Nephron (organoid): ENCODE measurements around the gene DCLK1.
"Not testable (repeated sequence)": the region's sequence is repeated elsewhere in the genome, so short reads cannot be mapped to it uniquely, and the experiment has no call there.

Experiments
- H3K27ac Mint-ChIP-seq, 3 experiments: 2 replicates each; pipeline ENCODE4 v1.8.0; 2020; ENCODE audit warnings: mixed read lengths in 3 of 3, mild to moderate bottlenecking in 2 of 3, moderate library complexity in 1 of 3
- H3K27me3 Mint-ChIP-seq: 2 replicates; pipeline ENCODE4 v1.8.0; 2021; ENCODE audit warnings: low read depth, mild to moderate bottlenecking, moderate library complexity, mixed read lengths
- H3K36me3 Mint-ChIP-seq: 2 replicates; pipeline ENCODE4 v1.8.0; 2020; ENCODE audit warnings: low read depth, mixed read lengths
- H3K4me1 Mint-ChIP-seq: 2 replicates; pipeline ENCODE4 v1.8.0; 2020; ENCODE audit warnings: mixed read lengths
- H3K4me3 Mint-ChIP-seq, 3 experiments: 2 replicates each; pipeline ENCODE4 v1.8.0; 2020; ENCODE audit warnings: mild to moderate bottlenecking in 3 of 3, mixed read lengths in 3 of 3, moderate library complexity in 2 of 3
- H3K9me3 Mint-ChIP-seq: 2 replicates; pipeline ENCODE4 v1.8.0; 2020; ENCODE audit warnings: mixed read lengths
- CTCF ChIP-seq, 3 experiments: fragments of 200-600 bp; sonication (generic); IDR thresholded peaks; one replicate each; pipeline ENCODE4 v1.5.0; 2021; ENCODE audit warnings: antibody characterized with exemption in 3 of 3; ENCODE audit not compliant: unreplicated experiment in 3 of 3

The DCLK1 gene

GRCh38 chr13:35978607-35979316 lies 152.4 kb downstream of the DCLK1 start:
- TF ChIP-seq CTCF (IDR thresholded peaks at IDR 0.05; ENCODE audit: unreplicated experiment in 3 of 3) = peak; percentile 84 to 91 (median 88)

GRCh38 chr13:35977060-35977459 lies 154.1 kb downstream of the DCLK1 start:
- peaks cover 22% of the 10 kb centered on the region for H3K9me3 Mint-ChIP-seq
- no peaks in the 10 kb centered on the region for H3K27me3 Mint-ChIP-seq
- H3K4me1 Mint-ChIP-seq = peaks cover 23% of the 10 kb centered on the region
- H3K4me3 Mint-ChIP-seq = no peak overlapping the region
- no peak for TF ChIP-seq CTCF (IDR thresholded peaks at IDR 0.05; ENCODE audit: unreplicated experiment in 3 of 3)
- peaks cover 9% of the 10 kb centered on the region for H3K36me3 Mint-ChIP-seq
- H3K27ac Mint-ChIP-seq = no peak overlapping the region

More at GRCh38 chr13:35978607-35979316, 152.4 kb downstream of the DCLK1 start:
- H3K4me1 Mint-ChIP-seq = peaks cover 23% of the 10 kb centered on the region
- peaks cover 5% of the 10 kb centered on the region for H3K36me3 Mint-ChIP-seq
- no peaks in the 10 kb centered on the region for H3K27me3 Mint-ChIP-seq
- peaks cover 13% of the 10 kb centered on the region for H3K9me3 Mint-ChIP-seq
- H3K4me3 Mint-ChIP-seq = peak overlapping the region in 1 of 3 experiments; percentile 30
- H3K27ac Mint-ChIP-seq = peak overlapping the region in 2 of 3 experiments; percentile 59 to 89

GRCh38 chr13:35976126-35976525 lies 155.1 kb downstream of the DCLK1 start:
- no peak for TF ChIP-seq CTCF (IDR thresholded peaks at IDR 0.05; ENCODE audit: unreplicated experiment in 3 of 3)
- Mint-ChIP-seq H3K4me3 (no peak overlapping the region), H3K27ac (no peak overlapping the region), H3K36me3 (peaks cover 9% of the 10 kb centered on the region), H3K9me3 (peaks cover 26% of the 10 kb centered on the region), H3K27me3 (no peaks in the 10 kb centered on the region), H3K4me1 (peaks cover 23% of the 10 kb centered on the region)

GRCh38 chr13:35966951-35967350 lies 164.2 kb downstream of the DCLK1 start:
- Mint-ChIP-seq H3K9me3 (peaks cover 35% of the 10 kb centered on the region), H3K36me3 (peaks cover 21% of the 10 kb centered on the region), H3K4me1 (peaks cover 36% of the 10 kb centered on the region)
- H3K27ac Mint-ChIP-seq, H3K27me3 Mint-ChIP-seq, H3K4me3 Mint-ChIP-seq: not testable (repeated sequence)

- H3K36me3 Mint-ChIP-seq = peaks cover 21% of the 10 kb centered on the region
- H3K4me1 Mint-ChIP-seq = peaks cover 45% of the 10 kb centered on the region
- peak overlapping the region in 1 of 3 experiments; percentile 89 for H3K27ac Mint-ChIP-seq
- no peak overlapping the region for H3K4me3 Mint-ChIP-seq
- peaks cover 33% of the 10 kb centered on the region for H3K9me3 Mint-ChIP-seq
- no peak for TF ChIP-seq CTCF (IDR thresholded peaks at IDR 0.05; ENCODE audit: unreplicated experiment in 3 of 3)
- H3K27me3 Mint-ChIP-seq = no peaks in the 10 kb centered on the region
Measured at GRCh38 chr13:35966024-35966423, 165.2 kb downstream of the DCLK1 start.

- peaks cover 17% of the 10 kb centered on the region for H3K36me3 Mint-ChIP-seq
- no peaks in the 10 kb centered on the region for H3K27me3 Mint-ChIP-seq
- H3K9me3 Mint-ChIP-seq = peaks cover 28% of the 10 kb centered on the region
- peak overlapping the region; percentile 83 to 89 (median 84) for H3K27ac Mint-ChIP-seq
- peaks cover 50% of the 10 kb centered on the region for H3K4me1 Mint-ChIP-seq
- H3K4me3 Mint-ChIP-seq = peak overlapping the region in 1 of 3 experiments; percentile 3
- no peak for TF ChIP-seq CTCF (IDR thresholded peaks at IDR 0.05; ENCODE audit: unreplicated experiment in 3 of 3)
Measured at GRCh38 chr13:35965226-35965927, 165.8 kb downstream of the DCLK1 start.
